Keratinocyte (primary cell): ENCODE measurements around the gene TCF7. TPM values are rescaled to one million over a fixed set of nuclear protein-coding genes. Genes with fewer than 3 reads are reported as not detected.

ENCODE experiments used
- DNase-seq: peaks from one replicate; pipeline ENCODE4 v3.0.0-alpha.2; 2011; ENCODE audit warnings: low read depth, missing footprints, low spot score
- FAIRE-seq: peaks from 2 replicates; lab custom pipeline; 2011; peaks lifted over from hg19 to GRCh38; lab: Jason Lieb, UNC
- H2AFZ ChIP-seq: 2 replicates; pipeline ENCODE4 v1.6.0; 2012; ENCODE audit warnings: low read length, control low read depth, inconsistent platforms; ENCODE audit not compliant: control insufficient read depth
- H3K27ac ChIP-seq: 2 replicates; pipeline ENCODE4 v1.5.1; 2011; ENCODE audit warnings: low read length; ENCODE audit not compliant: control insufficient read depth, insufficient read depth
- H3K27me3 ChIP-seq: 3 replicates; pipeline ENCODE4 v1.6.0; 2011; ENCODE audit warnings: low read length; ENCODE audit not compliant: control insufficient read depth, insufficient read depth; ENCODE audit errors: extremely low read depth
- H3K36me3 ChIP-seq, 2 experiments: 2 replicates in 1 of 2; 3 replicates in 1 of 2; pipeline ENCODE4 v1.5.1; 2011; ENCODE audit warnings: low read length in 2 of 2, mild to moderate bottlenecking in 1 of 2; ENCODE audit not compliant: control insufficient read depth in 2 of 2, insufficient read depth in 2 of 2; ENCODE audit errors: extremely low read depth in 1 of 2
- H3K4me1 ChIP-seq: 3 replicates; pipeline ENCODE4 v1.5.1; 2011; ENCODE audit warnings: low read length; ENCODE audit not compliant: control insufficient read depth, insufficient read depth; ENCODE audit errors: extremely low read depth
- H3K4me2 ChIP-seq: 3 replicates; pipeline ENCODE4 v1.6.0; 2011; ENCODE audit warnings: low read depth, low read length; ENCODE audit not compliant: control insufficient read depth, insufficient read depth; ENCODE audit errors: extremely low read depth
- H3K4me3 ChIP-seq, 3 experiments: fragments of 200-600 bp in 1 of 3; sonication (generic) in 1 of 3; 2 replicates in 2 of 3; 3 replicates in 1 of 3; pipeline ENCODE4 v1.5.1; 2011 to 2016; ENCODE audit warnings: low read length in 3 of 3, mild to moderate bottlenecking in 3 of 3, control low read depth in 2 of 3, inconsistent platforms in 1 of 3, low read depth in 1 of 3, mixed read lengths in 1 of 3, mixed run types in 1 of 3, moderate library complexity in 1 of 3; ENCODE audit not compliant: control insufficient read depth in 2 of 3, insufficient read depth in 2 of 3; ENCODE audit errors: extremely low read depth in 1 of 3
- H3K79me2 ChIP-seq: 2 replicates; pipeline ENCODE4 v1.6.0; 2012; ENCODE audit warnings: low read length; ENCODE audit not compliant: control insufficient read depth, insufficient read depth
- H3K9ac ChIP-seq: 3 replicates; pipeline ENCODE4 v1.6.0; 2011; ENCODE audit warnings: low read length; ENCODE audit not compliant: control insufficient read depth, insufficient read depth; ENCODE audit errors: extremely low read depth
- H3K9me1 ChIP-seq: 3 replicates; pipeline ENCODE4 v1.6.0; 2011; ENCODE audit warnings: low read length; ENCODE audit not compliant: control insufficient read depth, insufficient read depth; ENCODE audit errors: extremely low read depth
- H3K9me3 ChIP-seq: 2 replicates; pipeline ENCODE4 v1.5.1; 2012; ENCODE audit warnings: low read depth, low read length; ENCODE audit not compliant: control insufficient read depth
- H4K20me1 ChIP-seq: 3 replicates; pipeline ENCODE4 v1.6.0; 2011; ENCODE audit warnings: low read length; ENCODE audit not compliant: control insufficient read depth, insufficient read depth; ENCODE audit errors: extremely low read depth
- CTCF ChIP-seq, 3 experiments: IDR thresholded peaks in 1 of 3; conservative IDR thresholded peaks in 1 of 3; optimal IDR thresholded peaks in 1 of 3; 2 replicates in 2 of 3; 3 replicates in 1 of 3; pipeline versions ENCODE3 to v1.5.1; 2011; ENCODE audit warnings: low read length in 3 of 3, mild to moderate bottlenecking in 3 of 3, moderate library complexity in 2 of 3, control low read depth in 1 of 3, inconsistent platforms in 1 of 3; ENCODE audit not compliant: insufficient read depth in 2 of 3; ENCODE audit errors: extremely low read depth in 1 of 3
- EZH2 ChIP-seq: IDR thresholded peaks from one replicate; pipeline ENCODE4 v1.6.1; 2012; ENCODE audit warnings: inconsistent platforms, mild to moderate bottlenecking, low read length, moderate library complexity
- dilution Hi-C: fragments of 300-500 bp; cut with MboI; formaldehyde crosslinking; loops from one replicate; pipeline ENCODE4 v1.7.0; 2020; ENCODE audit warnings: low sequenced_read_pairs; ENCODE audit not compliant: extremely low pct_ligation_motif_present
- polyA plus RNA-seq, 5 experiments: library from polyadenylated mRNA; depleted of rRNA in 3 of 5; stranded (reverse) in 3 of 5; stranded (forward) in 1 of 5; unstranded in 1 of 5; fragments of >200 nt; gene quantifications; 1 replicate in 1 of 5; 2 replicates in 3 of 5; 3 replicates in 1 of 5; pipeline versions ENCODE4 v1.2.1 to v1.2.3, GENCODE V29; 2011 to 2012; ENCODE audit warnings: missing spikeins in 2 of 5, low read depth in 1 of 5, low replicate concordance in 1 of 5

The TCF7 gene
- polyA plus RNA-seq, 1 donor (not counting 4 experiments of a cell fraction or from before 2014, with no cell fraction given) = 0.84 TPM

- Histone ChIP-seq H3K9me3 (no peaks in the 10 kb centered on the region), H3K27ac (no peak overlapping the region), H4K20me1 (peaks cover 8% of the 10 kb centered on the region), H3K79me2 (no peaks in the 10 kb centered on the region), H3K27me3 (peaks cover 6% of the 10 kb centered on the region), H3K9me1 (no peaks in the 10 kb centered on the region), H3K9ac (no peak overlapping the region), H3K4me3 (no peak overlapping the region), H3K4me2 (no peak overlapping the region), H3K4me1 (peaks cover 4% of the 10 kb centered on the region), H2AFZ (no peak overlapping the region), H3K36me3 (no peaks in the 10 kb centered on the region)
- TF ChIP-seq EZH2 (no peak), CTCF (optimal IDR thresholded peaks at IDR 0.05 in 1 of 3, IDR thresholded peaks at IDR 0.05 in 1 of 3, conservative IDR thresholded peaks at IDR 0.05 in 1 of 3; ENCODE audit: extremely low read depth in 1 of 3, insufficient read depth in 2 of 3, low read length in 3 of 3) (no peak)
- dilution Hi-C loops = no loop called here
- no peak for DNase-seq
- no peak for FAIRE-seq
Observed at GRCh38 chr5:134091626-134092121, 22.8 kb upstream of the TCF7 start.

GRCh38 chr5:134092875-134093274 lies 21.6 kb upstream of the TCF7 start:
- no peak for TF ChIP-seq EZH2
- no peak for TF ChIP-seq CTCF (optimal IDR thresholded peaks at IDR 0.05 in 1 of 3, IDR thresholded peaks at IDR 0.05 in 1 of 3, conservative IDR thresholded peaks at IDR 0.05 in 1 of 3; ENCODE audit: extremely low read depth in 1 of 3, insufficient read depth in 2 of 3, low read length in 3 of 3)
- H3K27me3 ChIP-seq = peaks cover 6% of the 10 kb centered on the region
- no peaks in the 10 kb centered on the region for H3K9me1 ChIP-seq
- H4K20me1 ChIP-seq = peaks cover 8% of the 10 kb centered on the region
- no peak overlapping the region for H3K9ac ChIP-seq
- H3K4me1 ChIP-seq = peaks cover 4% of the 10 kb centered on the region
- H3K4me3 ChIP-seq = no peak overlapping the region
- H3K9me3 ChIP-seq = no peaks in the 10 kb centered on the region
- FAIRE-seq (peak; percentile 85), DNase-seq (peak; percentile 13)
- H3K36me3 ChIP-seq = no peaks in the 10 kb centered on the region
- dilution Hi-C loops = no loop called here
- no peak overlapping the region for H2AFZ ChIP-seq
- H3K4me2 ChIP-seq = no peak overlapping the region
- H3K27ac ChIP-seq = no peak overlapping the region
- H3K79me2 ChIP-seq = no peaks in the 10 kb centered on the region
